ENCODE data around the gene ARPP19.

The ARPP19 gene

GRCh38 chr15:52509500-52510245 is 59.2 kb downstream of the ARPP19 start:
- DNase-seq, result no peak

- DNase-seq, result no peak
Observed at GRCh38 chr15:52506549-52506948, 62.3 kb downstream of the ARPP19 start.

DNA sequence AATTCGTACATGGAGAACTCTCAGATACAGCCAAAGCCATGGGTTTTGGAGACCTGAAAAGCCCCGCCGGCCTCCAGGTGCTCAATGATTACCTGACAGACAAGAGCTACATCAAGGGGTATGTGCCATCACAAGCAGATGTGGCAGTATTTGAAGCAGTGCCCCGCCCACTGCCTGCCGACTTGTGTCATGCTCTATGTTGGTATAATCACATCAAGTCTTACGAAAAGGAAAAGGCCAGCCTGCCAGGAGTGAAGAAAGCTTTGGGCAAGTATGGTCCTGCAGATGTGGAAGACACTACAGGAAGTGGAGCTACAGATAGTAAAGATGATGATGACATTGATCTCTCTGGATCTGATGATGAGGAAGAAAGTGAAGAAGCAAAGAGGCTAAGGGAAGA is 63.7 kb downstream of the ARPP19 start:
- no peak for DNase-seq

GRCh38 chr15:52503788-52504496 is 64.9 kb downstream of the ARPP19 start:
- DNase-seq, result no peak

GRCh38 chr15:52502608-52503007 is 66.2 kb downstream of the ARPP19 start:
- no peak for DNase-seq

GRCh38 chr15:52499506-52499905 is 69.3 kb downstream of the ARPP19 start:
- no peak for DNase-seq

DNA sequence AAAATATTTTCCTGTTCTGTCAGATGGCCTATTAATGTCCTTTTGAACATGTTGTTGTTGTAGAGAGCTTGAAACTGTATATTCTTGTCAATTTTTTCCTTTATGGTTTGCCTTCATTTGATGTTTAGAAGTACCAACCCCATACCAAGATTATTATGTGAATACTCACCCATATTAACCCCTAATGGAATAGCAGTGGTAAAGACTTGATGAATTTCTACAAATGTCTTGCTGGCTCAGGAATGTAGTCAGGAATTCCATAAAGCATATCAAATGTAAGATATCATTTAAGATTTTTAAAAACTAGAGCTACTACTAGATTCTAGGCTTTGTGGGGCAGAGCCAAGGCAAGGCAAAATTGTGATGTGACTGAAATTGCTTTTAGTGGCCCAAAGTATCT is 70.1 kb downstream of the ARPP19 start:
- DNase-seq, result no peak
